IgD-negative memory B cell (primary cell): Measurements from ENCODE around the gene IFNGR2. TPM values are rescaled to one million over a fixed set of nuclear protein-coding genes. Genes with fewer than 3 reads are reported as not detected.
"Not testable (repeated sequence)": the region's sequence is repeated elsewhere in the genome, so short reads cannot be mapped to it uniquely, and the experiment has no call there.

Source experiments
- H3K27ac Mint-ChIP-seq, 3 donors: one replicate each; pipeline ENCODE4 v1.8.0; 2020 to 2022; ENCODE audit warnings: mild to moderate bottlenecking in 3 of 3, mixed read lengths in 3 of 3, moderate library complexity in 1 of 3
- H3K27me3 Mint-ChIP-seq: one replicate; pipeline ENCODE4 v1.8.0; 2021; ENCODE audit warnings: mixed read lengths
- H3K36me3 Mint-ChIP-seq: one replicate; pipeline ENCODE4 v1.8.0; 2020; ENCODE audit warnings: mild to moderate bottlenecking, mixed read lengths
- H3K4me1 Mint-ChIP-seq, 3 donors: one replicate each; pipeline ENCODE4 v1.8.0; 2020 to 2022; ENCODE audit warnings: mixed read lengths in 3 of 3, mild to moderate bottlenecking in 1 of 3
- H3K4me3 Mint-ChIP-seq, 4 donors: one replicate each; pipeline ENCODE4 v1.8.0; 2020 to 2022; ENCODE audit warnings: mild to moderate bottlenecking in 4 of 4, mixed read lengths in 4 of 4, moderate library complexity in 3 of 4
- H3K9me3 Mint-ChIP-seq, 3 donors: one replicate each; pipeline ENCODE4 v1.8.0; 2020 to 2021; ENCODE audit warnings: mixed read lengths in 3 of 3, mild to moderate bottlenecking in 1 of 3
- polyA plus RNA-seq: library from polyadenylated mRNA; unstranded; fragments of 300-500 nt; fragmentation: Illumina TruSeq; gene quantifications from one replicate; pipeline ENCODE4 v1.2.3, GENCODE V29; 2021

The IFNGR2 gene
- polyA plus RNA-seq, 1 donor from 2014 or later, result 131 TPM

DNA sequence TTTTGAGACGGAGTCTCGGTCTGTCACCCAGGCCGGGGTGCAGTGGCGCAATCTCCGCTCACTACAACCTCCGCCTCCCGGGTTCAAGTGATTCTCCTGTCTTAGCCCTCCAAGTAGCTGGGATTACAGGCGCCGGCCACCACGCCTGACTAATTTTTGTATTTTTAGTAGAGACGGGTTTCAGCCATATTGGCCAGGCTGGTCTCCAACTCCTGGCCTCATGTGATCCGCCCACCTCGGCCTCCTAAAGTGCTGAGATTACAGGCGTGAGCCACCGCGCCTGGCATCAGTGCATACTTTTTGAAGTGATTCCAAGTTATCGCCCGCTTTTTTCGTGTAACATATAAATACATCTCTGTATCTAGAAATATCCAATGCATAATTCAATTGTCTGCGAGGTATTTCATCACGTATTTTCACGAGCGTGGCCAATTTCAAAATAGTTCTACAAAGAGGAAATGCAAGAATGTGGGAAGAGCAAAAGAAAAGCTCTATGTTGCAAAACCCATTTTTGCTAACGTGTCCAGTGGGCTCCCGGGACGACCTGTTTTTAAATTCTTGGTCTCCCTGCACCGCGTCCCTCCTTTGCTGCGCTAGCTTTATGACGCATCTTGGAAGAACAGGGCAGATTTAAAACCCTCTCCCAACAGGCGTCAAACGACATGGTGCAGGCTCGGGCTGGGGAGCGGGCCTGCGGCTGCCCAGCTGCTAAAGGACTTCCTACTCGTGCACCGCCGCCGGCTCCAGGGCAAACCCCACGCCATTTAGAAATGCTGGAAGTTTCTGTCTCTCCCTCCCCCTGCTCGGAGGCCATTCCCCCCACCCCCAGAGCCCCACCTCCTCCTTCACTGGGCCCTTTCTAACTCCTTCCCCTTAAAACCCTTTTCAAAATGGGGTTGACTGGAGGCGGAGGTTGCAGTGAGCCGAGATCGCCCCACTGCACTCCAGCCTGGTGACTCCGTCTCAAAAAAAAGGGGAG lies 923 bp upstream of the IFNGR2 start:
- Mint-ChIP-seq H3K36me3 (no peaks in the 10 kb centered on the region), H3K4me3 (peak overlapping the region; percentile 80 to 96 (median 88)), H3K27ac (peak overlapping the region; percentile 65 to 90 (median 82)), H3K27me3 (no peaks in the 10 kb centered on the region), H3K4me1 (peaks cover 22 to 37% (median 36%) of the 10 kb centered on the region in 3 donors), H3K9me3 (no peaks in the 10 kb centered on the region)

GRCh38 chr21:33403786-33404585 lies 773 bp downstream of the IFNGR2 start:
- no peaks in the 10 kb centered on the region for H3K9me3 Mint-ChIP-seq
- H3K36me3 Mint-ChIP-seq, result no peaks in the 10 kb centered on the region
- H3K27me3 Mint-ChIP-seq, result no peaks in the 10 kb centered on the region
- H3K4me1 Mint-ChIP-seq, result peaks cover 33 to 42% (median 41%) of the 10 kb centered on the region in 3 donors
- H3K27ac Mint-ChIP-seq, result peak overlapping the region; percentile 87 to 95 (median 92)
- peak overlapping the region; percentile 93 to 99 (median 96) for H3K4me3 Mint-ChIP-seq

GRCh38 chr21:33406493-33406892 lies 3.3 kb downstream of the IFNGR2 start:
- Mint-ChIP-seq H3K4me3 (peak overlapping the region; percentile 93 to 99 (median 96)), H3K4me1 (peaks cover 32 to 44% (median 41%) of the 10 kb centered on the region in 3 donors), H3K36me3 (peaks cover 3% of the 10 kb centered on the region), H3K27me3 (no peaks in the 10 kb centered on the region), H3K27ac (peak overlapping the region; percentile 87 to 95 (median 92)), H3K9me3 (no peaks in the 10 kb centered on the region)

GRCh38 chr21:33411949-33412430 lies 8.8 kb downstream of the IFNGR2 start:
- peaks cover 35 to 52% (median 50%) of the 10 kb centered on the region in 3 donors for H3K4me1 Mint-ChIP-seq
- H3K36me3 Mint-ChIP-seq, result peaks cover 3% of the 10 kb centered on the region
- H3K4me3 Mint-ChIP-seq, result peak overlapping the region in 3 of 4 donors; percentile 68 to 81 (median 68)
- H3K27me3 Mint-ChIP-seq, result no peaks in the 10 kb centered on the region
- H3K27ac Mint-ChIP-seq, result peak overlapping the region in 2 of 3 donors; percentile 88 to 90
- no peaks in the 10 kb centered on the region for H3K9me3 Mint-ChIP-seq

GRCh38 chr21:33412439-33412831 lies 9.2 kb downstream of the IFNGR2 start:
- H3K9me3 Mint-ChIP-seq, H3K27me3 Mint-ChIP-seq, H3K36me3 Mint-ChIP-seq: not testable (repeated sequence)
- peak overlapping the region; percentile 83 to 93 (median 90) for H3K27ac Mint-ChIP-seq
- peak overlapping the region in 3 of 4 donors; percentile 68 to 81 (median 68) for H3K4me3 Mint-ChIP-seq
- peaks cover 31 to 48% (median 45%) of the 10 kb centered on the region in 3 donors for H3K4me1 Mint-ChIP-seq

DNA sequence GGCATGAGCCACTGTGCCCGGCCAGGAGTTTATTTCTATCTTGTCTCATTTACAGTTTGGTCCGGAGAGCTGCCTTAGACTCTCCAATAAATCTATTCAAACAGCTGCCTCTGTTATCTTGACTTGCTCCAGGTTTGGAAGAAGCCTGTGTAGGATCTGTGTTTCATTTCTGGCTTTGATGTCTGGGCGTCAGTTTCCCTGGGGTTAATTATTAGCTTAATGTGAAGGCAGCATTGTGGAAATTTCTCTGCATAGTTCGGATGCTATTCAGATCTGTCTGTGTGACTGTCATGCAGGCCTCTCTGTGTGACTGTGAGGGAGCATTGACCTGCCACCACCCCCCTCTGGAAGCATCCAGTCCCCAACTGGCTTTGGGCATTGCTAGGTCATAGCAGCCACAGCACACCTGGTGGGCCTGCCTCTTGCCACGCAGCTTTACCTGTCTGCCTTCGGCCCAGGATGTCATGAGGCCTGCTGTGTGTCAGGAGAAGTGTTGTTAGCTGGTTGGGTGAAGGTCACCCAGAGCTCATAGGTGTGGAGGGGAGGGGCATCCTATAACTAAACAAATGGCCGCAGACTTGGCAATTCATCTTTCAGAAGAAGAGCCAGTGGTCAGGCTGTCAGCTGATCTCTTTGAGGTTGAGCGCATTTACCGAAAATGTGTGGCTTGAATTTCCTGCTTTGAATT lies 9.8 kb downstream of the IFNGR2 start:
- H3K9me3 Mint-ChIP-seq, result no peaks in the 10 kb centered on the region
- H3K4me1 Mint-ChIP-seq, result peaks cover 30 to 47% (median 42%) of the 10 kb centered on the region in 3 donors
- no peaks in the 10 kb centered on the region for H3K27me3 Mint-ChIP-seq
- H3K27ac Mint-ChIP-seq, result peak overlapping the region; percentile 83 to 93 (median 90)
- H3K36me3 Mint-ChIP-seq, result peaks cover 3% of the 10 kb centered on the region
- peak overlapping the region; percentile 50 to 83 (median 77) for H3K4me3 Mint-ChIP-seq

GRCh38 chr21:33414068-33414467 lies 10.9 kb downstream of the IFNGR2 start:
- Mint-ChIP-seq H3K9me3 (no peaks in the 10 kb centered on the region), H3K27me3 (no peaks in the 10 kb centered on the region), H3K27ac (peak overlapping the region in 2 of 3 donors; percentile 51 to 93), H3K4me1 (peaks cover 27 to 40% (median 38%) of the 10 kb centered on the region in 3 donors), H3K36me3 (peaks cover 3% of the 10 kb centered on the region), H3K4me3 (peak overlapping the region in 1 of 4 donors; percentile 74)

- H3K9me3 Mint-ChIP-seq, result no peaks in the 10 kb centered on the region
- no peaks in the 10 kb centered on the region for H3K27me3 Mint-ChIP-seq
- H3K4me3 Mint-ChIP-seq, result no peak overlapping the region
- peaks cover 21 to 36% (median 31%) of the 10 kb centered on the region in 3 donors for H3K4me1 Mint-ChIP-seq
- peak overlapping the region; percentile 25 to 73 (median 71) for H3K27ac Mint-ChIP-seq
- no peaks in the 10 kb centered on the region for H3K36me3 Mint-ChIP-seq
Measured at GRCh38 chr21:33414926-33415325, 11.7 kb downstream of the IFNGR2 start.

DNA sequence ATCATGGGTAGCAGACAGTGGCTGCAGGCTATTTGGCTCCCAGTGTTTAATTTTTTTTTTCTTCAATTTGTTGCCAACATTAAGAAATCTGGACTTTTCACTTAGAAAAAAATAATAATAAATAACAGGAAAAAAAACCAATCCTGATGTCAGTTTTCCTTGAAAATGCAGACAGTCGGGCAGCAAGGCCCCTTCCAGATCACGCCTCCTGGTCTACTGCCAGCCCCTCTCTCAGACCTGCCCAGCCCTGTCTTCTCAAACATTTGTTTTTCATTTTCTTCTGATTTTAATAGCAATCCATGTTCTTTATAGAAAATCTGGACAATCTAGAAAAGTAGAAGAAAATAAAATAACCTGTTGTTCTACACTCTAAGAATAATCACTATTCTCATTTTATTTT lies 15.5 kb downstream of the IFNGR2 start:
- no peaks in the 10 kb centered on the region for H3K9me3 Mint-ChIP-seq
- H3K4me3 Mint-ChIP-seq, result no peak overlapping the region
- peaks cover 2% of the 10 kb centered on the region for H3K36me3 Mint-ChIP-seq
- no peak overlapping the region for H3K27ac Mint-ChIP-seq
- no peaks in the 10 kb centered on the region for H3K27me3 Mint-ChIP-seq
- H3K4me1 Mint-ChIP-seq, result peaks cover 2 to 20% (median 17%) of the 10 kb centered on the region in 3 donors

GRCh38 chr21:33419538-33420123 lies 16.4 kb downstream of the IFNGR2 start:
- peak overlapping the region in 1 of 4 donors; percentile 64 for H3K4me3 Mint-ChIP-seq

GRCh38 chr21:33421713-33422393 lies 18.6 kb downstream of the IFNGR2 start:
- Mint-ChIP-seq H3K9me3 (no peaks in the 10 kb centered on the region), H3K4me3 (no peak overlapping the region), H3K36me3 (peaks cover 3% of the 10 kb centered on the region), H3K27me3 (no peaks in the 10 kb centered on the region), H3K4me1 (peaks cover 5 to 7% (median 5%) of the 10 kb centered on the region in 3 donors), H3K27ac (peak overlapping the region in 1 of 3 donors; percentile 31)

More at GRCh38 chr21:33419538-33420123, 16.4 kb downstream of the IFNGR2 start:
- Mint-ChIP-seq H3K9me3 (no peaks in the 10 kb centered on the region), H3K27ac (peak overlapping the region in 2 of 3 donors; percentile 12 to 73), H3K36me3 (peaks cover 3% of the 10 kb centered on the region), H3K4me1 (peaks cover 7 to 20% (median 14%) of the 10 kb centered on the region in 3 donors), H3K27me3 (no peaks in the 10 kb centered on the region)

DNA sequence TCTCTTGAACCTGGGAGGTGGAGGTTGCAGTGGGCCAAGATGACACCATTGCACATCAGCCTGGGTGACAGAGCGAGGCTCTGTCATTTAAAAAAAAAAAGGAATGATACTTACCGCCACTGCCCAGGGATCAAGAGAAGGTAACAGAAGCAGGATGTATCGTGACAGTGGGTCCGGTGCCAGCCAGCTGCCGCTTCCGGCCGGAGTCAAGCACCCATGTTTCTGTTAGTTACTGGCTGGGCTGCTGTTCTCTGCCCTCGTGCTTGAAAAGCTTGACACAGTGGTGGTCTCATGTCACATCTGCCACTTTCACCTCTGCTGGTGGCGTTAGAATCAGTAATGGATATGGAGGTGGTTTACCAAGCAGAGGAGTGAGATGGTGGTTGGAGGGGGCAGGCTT lies 21.0 kb downstream of the IFNGR2 start:
- no peaks in the 10 kb centered on the region for H3K9me3 Mint-ChIP-seq
- no peaks in the 10 kb centered on the region for H3K27me3 Mint-ChIP-seq
- H3K27ac Mint-ChIP-seq, result peak overlapping the region in 1 of 3 donors; percentile 53

DNA sequence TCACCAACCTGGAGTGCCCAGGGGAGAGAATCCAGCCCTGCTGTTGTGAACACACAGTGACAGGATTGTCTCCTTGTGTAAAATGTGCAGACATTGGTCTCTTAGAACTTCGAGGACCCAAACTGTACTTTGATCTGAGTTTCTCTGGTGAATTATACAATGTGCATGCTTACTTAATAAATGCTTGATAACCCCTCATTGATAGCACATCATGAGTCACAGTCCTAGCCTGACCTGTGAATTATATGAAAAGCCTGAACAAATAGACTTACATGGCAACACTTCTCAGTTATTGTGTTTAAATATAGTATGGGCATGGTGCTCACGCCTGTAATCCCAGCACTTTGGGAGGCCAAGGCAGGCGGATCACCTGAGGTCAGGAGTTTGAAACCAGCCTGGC lies 22.6 kb downstream of the IFNGR2 start:
- Mint-ChIP-seq H3K27ac (peak overlapping the region in 1 of 3 donors; percentile 14), H3K4me1 (peaks cover 0 to 7% (median 2%) of the 10 kb centered on the region in 3 donors), H3K36me3 (peaks cover 3% of the 10 kb centered on the region), H3K27me3 (no peaks in the 10 kb centered on the region), H3K4me3 (no peak overlapping the region), H3K9me3 (no peaks in the 10 kb centered on the region)

More for the DNA sequence above, 21.0 kb downstream of the IFNGR2 start:
- Mint-ChIP-seq H3K4me1 (peaks cover 5 to 7% (median 7%) of the 10 kb centered on the region in 3 donors), H3K36me3 (peaks cover 3% of the 10 kb centered on the region), H3K4me3 (no peak overlapping the region)
